Hepatocyte (in vitro differentiated cells): ENCODE results near the gene EPHB2.

Experiments used
- EZH2 ChIP-seq: fragments of 200-600 bp; sonication (generic); IDR thresholded peaks from 2 replicates; pipeline ENCODE4 v1.6.1; 2016; ENCODE audit warnings: antibody characterized with exemption, mild to moderate bottlenecking, borderline replicate concordance
- EZH2phosphoT487 ChIP-seq: fragments of 200-600 bp; sonication (generic); IDR thresholded peaks from one replicate; pipeline ENCODE4 v1.6.1; 2018; ENCODE audit warnings: antibody characterized with exemption, mild to moderate bottlenecking, low read depth, moderate library complexity; ENCODE audit not compliant: unreplicated experiment, severe bottlenecking
- TF ChIP-seq, protein P1 (sequence below): fragments of 200-600 bp; sonication (generic); IDR thresholded peaks from 2 replicates; pipeline ENCODE4 v1.5.1; 2016; ENCODE audit warnings: antibody characterized with exemption, mild to moderate bottlenecking; ENCODE audit not compliant: poor library complexity

DNA sequence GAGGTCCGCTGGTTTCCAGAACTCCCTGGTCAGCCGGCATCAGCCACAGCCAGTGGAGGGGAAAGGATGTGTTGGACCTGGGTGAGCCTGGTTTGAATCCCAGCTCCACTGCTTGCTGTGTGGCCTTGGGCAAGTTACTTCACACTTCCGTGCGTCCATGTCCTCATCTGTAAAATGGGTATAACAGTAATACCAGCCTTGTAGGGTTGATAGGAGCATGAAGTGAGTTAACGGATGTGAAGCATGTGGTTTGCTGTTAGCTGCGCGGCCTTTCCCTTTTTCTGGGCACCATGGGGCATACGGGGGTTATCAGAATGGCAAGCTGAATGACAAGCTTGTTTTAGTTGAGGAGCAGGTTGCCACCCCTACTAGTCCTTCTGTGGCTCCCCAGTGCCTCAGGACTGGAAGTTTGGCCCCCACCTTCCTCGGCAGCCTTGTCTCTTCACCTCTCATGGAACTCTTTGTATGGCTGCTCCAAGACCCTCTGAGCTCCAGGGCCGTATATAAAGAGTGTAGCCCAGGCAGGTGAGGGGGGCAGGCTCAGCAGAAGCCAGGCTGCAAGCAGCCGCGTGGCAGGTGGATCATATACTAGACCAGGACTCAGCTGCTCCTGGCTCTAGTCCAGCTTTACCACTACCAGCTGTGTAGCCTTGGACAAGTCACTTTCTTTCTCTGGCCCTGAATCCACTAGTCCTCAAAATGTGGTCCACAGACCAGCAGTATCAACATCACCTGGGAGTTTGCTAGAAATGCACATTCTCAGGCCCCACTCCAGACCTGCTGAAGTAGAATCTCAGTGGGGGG lies 166.7 kb downstream of the EPHB2 start:
- TF ChIP-seq, protein P1, sequence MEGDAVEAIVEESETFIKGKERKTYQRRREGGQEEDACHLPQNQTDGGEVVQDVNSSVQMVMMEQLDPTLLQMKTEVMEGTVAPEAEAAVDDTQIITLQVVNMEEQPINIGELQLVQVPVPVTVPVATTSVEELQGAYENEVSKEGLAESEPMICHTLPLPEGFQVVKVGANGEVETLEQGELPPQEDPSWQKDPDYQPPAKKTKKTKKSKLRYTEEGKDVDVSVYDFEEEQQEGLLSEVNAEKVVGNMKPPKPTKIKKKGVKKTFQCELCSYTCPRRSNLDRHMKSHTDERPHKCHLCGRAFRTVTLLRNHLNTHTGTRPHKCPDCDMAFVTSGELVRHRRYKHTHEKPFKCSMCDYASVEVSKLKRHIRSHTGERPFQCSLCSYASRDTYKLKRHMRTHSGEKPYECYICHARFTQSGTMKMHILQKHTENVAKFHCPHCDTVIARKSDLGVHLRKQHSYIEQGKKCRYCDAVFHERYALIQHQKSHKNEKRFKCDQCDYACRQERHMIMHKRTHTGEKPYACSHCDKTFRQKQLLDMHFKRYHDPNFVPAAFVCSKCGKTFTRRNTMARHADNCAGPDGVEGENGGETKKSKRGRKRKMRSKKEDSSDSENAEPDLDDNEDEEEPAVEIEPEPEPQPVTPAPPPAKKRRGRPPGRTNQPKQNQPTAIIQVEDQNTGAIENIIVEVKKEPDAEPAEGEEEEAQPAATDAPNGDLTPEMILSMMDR = no peak
- TF ChIP-seq EZH2phosphoT487 (no peak), EZH2 (no peak)
